Right lobe of liver (tissue), 6 donors: ENCODE data around the gene EIF4H. TPM values are rescaled to one million over a fixed set of nuclear protein-coding genes. Genes with fewer than 3 reads are reported as not detected.

Experiments
- ATAC-seq, 4 donors: fragments of 200-7000 bp; cut with Tn5 transposase; one replicate each; pipeline ENCODE4 v1.9.1; 2020; ENCODE audit warnings: mild to moderate bottlenecking in 4 of 4, moderate library complexity in 4 of 4
- DNase-seq, 3 donors: peaks; one replicate each; pipeline ENCODE4 v3.0.0-alpha.2; 2020
- H3K27ac ChIP-seq, 3 donors: fragments of 200-600 bp; one replicate each; pipeline ENCODE4 v1.8.0; 2022
- H3K27me3 ChIP-seq, 2 donors: fragments of 200-600 bp; one replicate each; pipeline ENCODE4 v1.8.0; 2022
- H3K36me3 ChIP-seq, 4 donors: fragments of 200-600 bp; sonication (generic) in 1 of 4; one replicate each; pipeline versions ENCODE4 v1.5.1 to v1.8.0; 2017 to 2022; ENCODE audit warnings: control low read depth in 1 of 4
- H3K4me1 ChIP-seq, 4 donors: fragments of 200-600 bp; sonication (generic) in 1 of 4; one replicate each; pipeline versions ENCODE4 v1.5.1 to v1.8.0; 2017 to 2022; ENCODE audit warnings: control low read depth in 1 of 4
- H3K4me3 ChIP-seq, 3 donors: fragments of 200-600 bp; one replicate each; pipeline ENCODE4 v1.8.0; 2022
- H3K9me3 ChIP-seq, 4 donors: fragments of 200-600 bp; sonication (generic) in 1 of 4; one replicate each; pipeline versions ENCODE4 v1.5.1 to v1.8.0; 2017 to 2022; ENCODE audit warnings: control low read depth in 1 of 4
- POLR2A ChIP-seq: fragments of 450-650 bp; IDR thresholded peaks from one replicate; pipeline ENCODE4 v1.6.1; 2017; ENCODE audit warnings: antibody characterized with exemption, mild to moderate bottlenecking
- WGBS: methylation state at CpG from one replicate; pipeline ENCODE4 v1.1.6; 2018; ENCODE audit warnings: low coverage, low lambda C conversion rate; ENCODE audit not compliant: insufficient coverage; ENCODE audit errors: missing lambda C conversion rate; 5-methylcytosine and 5-hydroxymethylcytosine counted together
- intact Hi-C, 2 donors: fragments of 100-400 bp; cut with DNase I; formaldehyde crosslinking; loops; one replicate each; pipeline versions ENCODE4 v1.11.2 to v1.14.1; 2022
- total RNA-seq, 6 experiments: library from RNA; depleted of rRNA in 2 of 6; stranded (reverse); fragments of >200 nt in 2 of 6; fragmentation: NEBNext Ultra II Directional in 3 of 6; extraction: Animal tissue kit (Norgen Biotek cat#: 25700) in 3 of 6; gene quantifications; one replicate each; pipeline versions ENCODE4 v1.1.0 to v1.2.4, GENCODE V29; 2016 to 2023
- TF ChIP-seq, protein P1 (sequence below), 4 donors: fragments of 200-600 bp in 3 of 4; fragments of 450-650 bp in 1 of 4; IDR thresholded peaks; one replicate each; pipeline versions ENCODE4 v1.5.1 to v1.8.0; 2016 to 2022; ENCODE audit warnings: antibody characterized with exemption in 4 of 4, mild to moderate bottlenecking in 2 of 4
- donor health status: DM: no; HTN: yes; CAD: no.
- donor health status: DM: no; HTN: no; CAD: no.
- donor health status: DM: no; HTN: no; CAD: no.
- donor health status: DM: no; HTN: yes; CAD: no.
- donor health status: DM: no; HTN: yes; CAD: no.

Gene EIF4H
- total RNA-seq, 6 experiments from 2014 or later = 117 to 128 (median 118) TPM

GRCh38 chr7:74233655-74234285 lies 59.6 kb downstream of the EIF4H start:
- ATAC-seq = no peak
- no peak for DNase-seq
- H3K36me3 ChIP-seq = peaks cover 0 to 23% (median 10%) of the 10 kb centered on the region in 4 donors
- 83% methylated on average over 6 of the region's 13 CpGs for WGBS
- H3K9me3 ChIP-seq = no peaks in the 10 kb centered on the region
- H3K27ac ChIP-seq = no peak overlapping the region
- H3K27me3 ChIP-seq = no peaks in the 10 kb centered on the region
- intact Hi-C loops = no loop called here
- H3K4me3 ChIP-seq = no peak overlapping the region
- TF ChIP-seq, protein P1, sequence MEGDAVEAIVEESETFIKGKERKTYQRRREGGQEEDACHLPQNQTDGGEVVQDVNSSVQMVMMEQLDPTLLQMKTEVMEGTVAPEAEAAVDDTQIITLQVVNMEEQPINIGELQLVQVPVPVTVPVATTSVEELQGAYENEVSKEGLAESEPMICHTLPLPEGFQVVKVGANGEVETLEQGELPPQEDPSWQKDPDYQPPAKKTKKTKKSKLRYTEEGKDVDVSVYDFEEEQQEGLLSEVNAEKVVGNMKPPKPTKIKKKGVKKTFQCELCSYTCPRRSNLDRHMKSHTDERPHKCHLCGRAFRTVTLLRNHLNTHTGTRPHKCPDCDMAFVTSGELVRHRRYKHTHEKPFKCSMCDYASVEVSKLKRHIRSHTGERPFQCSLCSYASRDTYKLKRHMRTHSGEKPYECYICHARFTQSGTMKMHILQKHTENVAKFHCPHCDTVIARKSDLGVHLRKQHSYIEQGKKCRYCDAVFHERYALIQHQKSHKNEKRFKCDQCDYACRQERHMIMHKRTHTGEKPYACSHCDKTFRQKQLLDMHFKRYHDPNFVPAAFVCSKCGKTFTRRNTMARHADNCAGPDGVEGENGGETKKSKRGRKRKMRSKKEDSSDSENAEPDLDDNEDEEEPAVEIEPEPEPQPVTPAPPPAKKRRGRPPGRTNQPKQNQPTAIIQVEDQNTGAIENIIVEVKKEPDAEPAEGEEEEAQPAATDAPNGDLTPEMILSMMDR (IDR thresholded peaks at IDR 0.05) = no peak
- TF ChIP-seq POLR2A = no peak
- H3K4me1 ChIP-seq = no peaks in the 10 kb centered on the region

DNA sequence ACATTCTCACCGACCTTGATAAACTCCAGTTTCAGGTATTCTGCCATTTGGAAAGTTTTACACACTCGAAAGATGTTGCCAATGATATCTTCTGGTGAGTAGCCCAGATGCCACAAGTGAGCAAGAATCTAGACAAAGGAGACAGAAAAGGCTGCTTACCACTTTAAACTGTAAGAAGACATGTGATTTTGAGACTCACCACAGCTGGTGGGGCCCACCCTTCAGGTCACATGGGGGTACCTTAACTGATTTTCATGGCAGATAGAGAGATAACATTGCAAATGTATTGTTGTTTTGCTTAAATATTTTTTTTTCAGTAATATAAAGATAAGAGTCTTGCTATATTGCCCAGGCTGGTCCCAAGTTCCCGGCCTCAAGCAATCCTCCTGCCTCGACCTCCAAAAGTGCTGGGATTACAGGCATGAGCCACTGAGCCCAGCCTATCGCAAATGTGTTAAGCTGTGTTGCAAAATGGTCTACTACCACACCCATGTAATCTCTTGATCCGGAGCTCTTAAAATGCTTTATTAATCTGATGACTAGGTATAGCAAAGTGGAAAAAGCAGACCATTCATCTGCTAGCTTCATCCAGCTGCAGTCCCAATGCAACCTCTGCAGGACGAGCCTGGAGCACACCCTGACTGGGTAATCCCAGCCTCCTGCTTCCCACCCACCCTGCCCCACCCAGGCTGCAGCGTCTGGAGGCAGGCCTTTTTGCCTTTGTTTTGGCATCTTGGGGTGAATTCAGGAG lies 61.5 kb downstream of the EIF4H start:
- Histone ChIP-seq H3K4me3 (no peak overlapping the region), H3K36me3 (peaks cover 0 to 31% (median 11%) of the 10 kb centered on the region in 4 donors), H3K9me3 (no peaks in the 10 kb centered on the region), H3K4me1 (peaks cover 0 to 7% (median 0%) of the 10 kb centered on the region in 4 donors), H3K27ac (no peak overlapping the region), H3K27me3 (no peaks in the 10 kb centered on the region)
- DNase-seq = no peak
- TF ChIP-seq, protein P1 (IDR thresholded peaks at IDR 0.05) = no peak
- no peak for TF ChIP-seq POLR2A
- WGBS = 91% methylated on average over 7 of the region's 8 CpGs
- no peak for ATAC-seq
- intact Hi-C loops = no loop called here

GRCh38 chr7:74236284-74236683 lies 62.1 kb downstream of the EIF4H start:
- intact Hi-C loops = no loop called here
- Histone ChIP-seq H3K27me3 (no peaks in the 10 kb centered on the region), H3K4me3 (no peak overlapping the region), H3K4me1 (peaks cover 0 to 8% (median 0%) of the 10 kb centered on the region in 4 donors), H3K9me3 (no peaks in the 10 kb centered on the region), H3K36me3 (peaks cover 0 to 31% (median 11%) of the 10 kb centered on the region in 4 donors), H3K27ac (no peak overlapping the region)
- DNase-seq (no peak), ATAC-seq (no peak)
- TF ChIP-seq, protein P1 (IDR thresholded peaks at IDR 0.05) = no peak
- no peak for TF ChIP-seq POLR2A
- WGBS = 100% methylated on average over 1 of the region's 3 CpGs

GRCh38 chr7:74240482-74240881 lies 66.3 kb downstream of the EIF4H start:
- H3K4me3 ChIP-seq = no peak overlapping the region
- 45% methylated on average over 4 of the region's 4 CpGs for WGBS
- H3K4me1 ChIP-seq = peaks cover 0 to 8% (median 0%) of the 10 kb centered on the region in 4 donors
- intact Hi-C loops = no loop called here
- peak; percentile 89 to 97 (median 95) for ATAC-seq
- peak; percentile 80 to 88 (median 84) for DNase-seq
- TF ChIP-seq, protein P1 (IDR thresholded peaks at IDR 0.05) = no peak
- TF ChIP-seq POLR2A = no peak
- H3K9me3 ChIP-seq = no peaks in the 10 kb centered on the region
- H3K27me3 ChIP-seq = no peaks in the 10 kb centered on the region
- H3K36me3 ChIP-seq = peaks cover 0 to 43% (median 7%) of the 10 kb centered on the region in 4 donors
- peak overlapping the region; percentile 1 to 65 (median 9) for H3K27ac ChIP-seq
